ENCODE data around the gene TYSND1. TPM values are rescaled to one million over a fixed set of nuclear protein-coding genes. Genes with fewer than 3 reads are reported as not detected.

Gene TYSND1
- total RNA-seq, 1 donor: 9.7 TPM

- TF ChIP-seq, protein P1, sequence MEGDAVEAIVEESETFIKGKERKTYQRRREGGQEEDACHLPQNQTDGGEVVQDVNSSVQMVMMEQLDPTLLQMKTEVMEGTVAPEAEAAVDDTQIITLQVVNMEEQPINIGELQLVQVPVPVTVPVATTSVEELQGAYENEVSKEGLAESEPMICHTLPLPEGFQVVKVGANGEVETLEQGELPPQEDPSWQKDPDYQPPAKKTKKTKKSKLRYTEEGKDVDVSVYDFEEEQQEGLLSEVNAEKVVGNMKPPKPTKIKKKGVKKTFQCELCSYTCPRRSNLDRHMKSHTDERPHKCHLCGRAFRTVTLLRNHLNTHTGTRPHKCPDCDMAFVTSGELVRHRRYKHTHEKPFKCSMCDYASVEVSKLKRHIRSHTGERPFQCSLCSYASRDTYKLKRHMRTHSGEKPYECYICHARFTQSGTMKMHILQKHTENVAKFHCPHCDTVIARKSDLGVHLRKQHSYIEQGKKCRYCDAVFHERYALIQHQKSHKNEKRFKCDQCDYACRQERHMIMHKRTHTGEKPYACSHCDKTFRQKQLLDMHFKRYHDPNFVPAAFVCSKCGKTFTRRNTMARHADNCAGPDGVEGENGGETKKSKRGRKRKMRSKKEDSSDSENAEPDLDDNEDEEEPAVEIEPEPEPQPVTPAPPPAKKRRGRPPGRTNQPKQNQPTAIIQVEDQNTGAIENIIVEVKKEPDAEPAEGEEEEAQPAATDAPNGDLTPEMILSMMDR (IDR thresholded peaks at IDR 0.05; ENCODE audit: insufficient read depth, low read length): no peak
- no peak for DNase-seq (ENCODE audit: low read depth)
- H3K4me3 ChIP-seq (ENCODE audit: low read depth, low read length): no peak overlapping the region
These were observed 31.7 kb upstream of the TYSND1 start for GRCh38 chr10:70178139-70178725.

DNA sequence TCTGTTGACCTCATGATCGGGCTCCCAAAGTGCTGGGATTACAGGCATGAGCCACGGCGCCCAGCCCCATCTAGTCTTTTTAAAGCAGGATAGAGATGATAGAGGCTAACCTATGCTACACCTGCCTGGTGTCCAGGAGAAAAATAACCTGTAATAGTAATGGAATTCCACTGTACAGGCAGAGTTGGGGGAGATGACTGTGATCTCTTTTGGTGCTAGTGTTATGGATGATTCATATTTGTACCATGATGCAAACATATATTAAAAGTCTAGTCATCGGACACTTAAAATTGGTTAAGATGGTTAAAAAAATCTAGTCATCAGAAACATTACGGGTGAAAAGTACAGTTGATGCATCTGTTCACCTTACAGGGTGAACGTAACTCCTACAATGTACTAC lies 29.9 kb upstream of the TYSND1 start:
- no peak for DNase-seq (ENCODE audit: low read depth)
- H3K4me3 ChIP-seq (ENCODE audit: low read depth, low read length): no peak overlapping the region
- TF ChIP-seq, protein P1 (IDR thresholded peaks at IDR 0.05; ENCODE audit: insufficient read depth, low read length): no peak

- no peak for DNase-seq (ENCODE audit: low read depth)
- TF ChIP-seq, protein P1 (IDR thresholded peaks at IDR 0.05; ENCODE audit: insufficient read depth, low read length): no peak
- no peak overlapping the region for H3K4me3 ChIP-seq (ENCODE audit: low read depth, low read length)
These were observed 29.0 kb upstream of the TYSND1 start for GRCh38 chr10:70175516-70175915.

- DNase-seq (ENCODE audit: low read depth): no peak
- no peak overlapping the region for H3K4me3 ChIP-seq (ENCODE audit: low read depth, low read length)
- TF ChIP-seq, protein P1 (IDR thresholded peaks at IDR 0.05; ENCODE audit: insufficient read depth, low read length): no peak
These were observed 27.7 kb upstream of the TYSND1 start for GRCh38 chr10:70174058-70174741.

GRCh38 chr10:70169649-70170364 lies 23.3 kb upstream of the TYSND1 start:
- H3K4me3 ChIP-seq (ENCODE audit: low read depth, low read length): peak overlapping the region; percentile 98
- TF ChIP-seq, protein P1 (IDR thresholded peaks at IDR 0.05; ENCODE audit: insufficient read depth, low read length): no peak
- no peak for DNase-seq (ENCODE audit: low read depth)

DNA sequence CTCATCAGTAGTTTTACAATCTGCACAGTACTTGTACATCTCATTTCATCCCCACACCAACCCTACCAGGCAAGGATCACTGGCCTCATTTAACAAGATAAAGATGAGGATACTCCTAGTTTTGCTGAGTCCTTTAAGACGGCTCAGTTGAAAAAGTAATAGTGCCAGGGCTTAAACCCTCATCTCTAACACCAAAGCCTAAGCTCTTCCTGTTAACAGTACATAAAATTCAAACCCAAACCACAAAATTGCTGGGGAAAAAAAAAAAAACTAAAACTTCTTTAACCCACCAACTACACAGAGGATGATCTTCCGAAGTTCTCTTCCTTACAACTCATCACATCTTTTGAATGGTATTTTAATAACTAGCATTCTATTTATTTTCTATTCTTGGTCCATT lies 22.5 kb upstream of the TYSND1 start:
- TF ChIP-seq, protein P1 (IDR thresholded peaks at IDR 0.05; ENCODE audit: insufficient read depth, low read length): no peak
- H3K4me3 ChIP-seq (ENCODE audit: low read depth, low read length): peak overlapping the region; percentile 98
- DNase-seq (ENCODE audit: low read depth): no peak

Measured in fibroblast of the aortic adventitia (primary cell).